Heart left ventricle (tissue), 13 donors: Measurements from ENCODE around the gene FNBP1L.

Experiments used
- CTCF ChIP-seq, 12 donors: fragments of 200-600 bp; sonication (generic) in 4 of 12; IDR thresholded peaks; one replicate each; pipeline versions ENCODE4 v1.5.0 to v1.8.0; 2018 to 2022; ENCODE audit warnings: antibody characterized with exemption in 12 of 12, mild to moderate bottlenecking in 5 of 12
- POLR2A ChIP-seq, 2 donors: fragments of 450-650 bp; IDR thresholded peaks; one replicate each; pipeline ENCODE4 v1.6.1; 2017; ENCODE audit warnings: antibody characterized with exemption in 2 of 2, mild to moderate bottlenecking in 2 of 2, moderate library complexity in 2 of 2
- donor health status: ischemic (EF 13 %, LVEDD 7.1; RV severe dilation, severe dysfunction).
- donor health status: DM: no; HTN: yes; CAD: no.
- donor health status: DM: no; HTN: no; CAD: no.
- donor health status: ischemic (EF 25% LVEDD 6.9; RV normal size, moderate dysfunction).
- donor health status: ischemic (EF 25% LVEDD 5.7; RV mildly dilated, moderate dysfunction).
- donor health status: ischemic (EF 35%, LVEDD 5.7; RV mildly dilated, moderate dysfunction).
- donor health status: nonischemic (EF 11% LVEDD 7.7; RV severe dilation, severe dysfunction).
- donor health status: DM: yes; HTN: yes; CAD: no.
- donor health status: PGD.
- donor health status: ischemic (EF 29% LVEDD 5.4; RV normal size, mild dysfunction).
- donor health status: nonischemic (EF 23%, LVEDD 6.1; RV moderate dilation, normal function).

GRCh38 chr1:93438716-93439115, 9.2 kb upstream of the FNBP1L start:
- TF ChIP-seq CTCF (IDR thresholded peaks at IDR 0.05) (no peak), POLR2A (IDR thresholded peaks at IDR 0.05) (no peak)
